HEK293T (cell line): ENCODE measurements around the gene MYOG.

Experiments used
- CTCF ChIA-PET: fragments of 350-600 bp; formaldehyde crosslinking; extraction: SDS; loops from one replicate; lab custom pipeline; 2021; ENCODE audit warnings: antibody characterized with exemption, inconsistent platforms; lab: Yijun Ruan, JAX
- POLR2A ChIA-PET: fragments of 350-600 bp; formaldehyde crosslinking; extraction: SDS; loops from one replicate; lab custom pipeline; 2020; ENCODE audit warnings: antibody characterized with exemption, inconsistent platforms; lab: Yijun Ruan, JAX
- DNase-seq: peaks from one replicate; pipeline ENCODE4 v3.0.0; 2012; ENCODE audit warnings: mixed read lengths; ENCODE audit errors: extremely low spot score
- ARNT ChIP-seq: fragments of 450-650 bp; IDR thresholded peaks from 2 replicates; pipeline ENCODE4 v1.6.1; 2017; ENCODE audit warnings: mild to moderate bottlenecking
- BHLHE40 ChIP-seq: fragments of 450-650 bp; IDR thresholded peaks from 2 replicates; pipeline ENCODE4 v1.6.1; 2016; ENCODE audit warnings: mild to moderate bottlenecking, moderate library complexity, borderline replicate concordance
- CTBP1 ChIP-seq: fragments of 450-650 bp; IDR thresholded peaks from 2 replicates; pipeline ENCODE4 v1.6.1; 2016; ENCODE audit warnings: borderline replicate concordance
- ELF4 ChIP-seq: fragments of 450-650 bp; IDR thresholded peaks from 2 replicates; pipeline ENCODE4 v1.6.1; 2017; ENCODE audit warnings: antibody characterized with exemption
- FOXA1 ChIP-seq: fragments of 450-650 bp; IDR thresholded peaks from 2 replicates; pipeline ENCODE4 v1.6.1; 2016; ENCODE audit warnings: mild to moderate bottlenecking
- FOXK2 ChIP-seq: fragments of 450-650 bp; IDR thresholded peaks from 2 replicates; pipeline ENCODE4 v1.6.1; 2016; ENCODE audit warnings: mild to moderate bottlenecking
- FOXM1 ChIP-seq: fragments of 450-650 bp; IDR thresholded peaks from 2 replicates; pipeline ENCODE4 v1.6.1; 2017; ENCODE audit warnings: mild to moderate bottlenecking, borderline replicate concordance
- HDGF ChIP-seq: fragments of 450-650 bp; IDR thresholded peaks from 2 replicates; pipeline ENCODE4 v1.6.1; 2017; ENCODE audit warnings: antibody characterized with exemption, borderline replicate concordance
- L3MBTL2 ChIP-seq: fragments of 450-650 bp; conservative IDR thresholded peaks from 2 replicates; pipeline ENCODE4 v1.6.1; 2016; ENCODE audit warnings: mild to moderate bottlenecking
- LEF1 ChIP-seq: fragments of 450-650 bp; IDR thresholded peaks from 2 replicates; pipeline ENCODE4 v1.6.1; 2017; ENCODE audit warnings: mild to moderate bottlenecking, borderline replicate concordance
- NFRKB ChIP-seq: fragments of 450-650 bp; IDR thresholded peaks from 2 replicates; pipeline ENCODE4 v1.6.1; 2016; ENCODE audit warnings: mild to moderate bottlenecking, moderate library complexity
- SP1 ChIP-seq: fragments of 450-650 bp; IDR thresholded peaks from 2 replicates; pipeline ENCODE4 v1.6.1; 2017
- SUZ12 ChIP-seq: fragments of 450-650 bp; IDR thresholded peaks from 2 replicates; pipeline ENCODE4 v1.6.1; 2016; ENCODE audit warnings: mild to moderate bottlenecking
- TARDBP ChIP-seq: fragments of 450-650 bp; IDR thresholded peaks from 2 replicates; pipeline ENCODE4 v1.6.1; 2016
- ZNF384 ChIP-seq: fragments of 450-650 bp; IDR thresholded peaks from 2 replicates; pipeline ENCODE4 v1.6.1; 2016
- TF ChIP-seq, protein P1 (sequence below): fragments of 450-650 bp; IDR thresholded peaks from 2 replicates; pipeline ENCODE4 v1.6.1; 2016

Gene MYOG

GRCh38 chr1:203117611-203118575 lies 32.1 kb upstream of the MYOG start:
- CTCF ChIA-PET: interaction anchor here (0.6 to 4.6 kb wide), 20 partner anchors 8 to 150 kb away, joined by 3 to 49 read pairs (median 4); partner anchors contain the start of gene ADORA1
- DNase-seq: peak; percentile 96
- TF ChIP-seq SP1 (no peak), ELF4 (no peak), SUZ12 (no peak), LEF1 (no peak), FOXA1 (no peak), BHLHE40 (no peak), FOXM1 (no peak), L3MBTL2 (no peak), FOXK2 (no peak), HDGF (no peak), CTBP1 (no peak), NFRKB (no peak), TARDBP (no peak), ZNF384 (no peak), ARNT (no peak)
- TF ChIP-seq, protein P1, sequence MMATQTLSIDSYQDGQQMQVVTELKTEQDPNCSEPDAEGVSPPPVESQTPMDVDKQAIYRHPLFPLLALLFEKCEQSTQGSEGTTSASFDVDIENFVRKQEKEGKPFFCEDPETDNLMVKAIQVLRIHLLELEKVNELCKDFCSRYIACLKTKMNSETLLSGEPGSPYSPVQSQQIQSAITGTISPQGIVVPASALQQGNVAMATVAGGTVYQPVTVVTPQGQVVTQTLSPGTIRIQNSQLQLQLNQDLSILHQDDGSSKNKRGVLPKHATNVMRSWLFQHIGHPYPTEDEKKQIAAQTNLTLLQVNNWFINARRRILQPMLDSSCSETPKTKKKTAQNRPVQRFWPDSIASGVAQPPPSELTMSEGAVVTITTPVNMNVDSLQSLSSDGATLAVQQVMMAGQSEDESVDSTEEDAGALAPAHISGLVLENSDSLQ: no peak
- POLR2A ChIA-PET: interaction anchor here (0.9 to 1.2 kb wide), 2 partner anchors 10 to 70 kb away, joined by 3 to 4 read pairs; partner anchors contain the start of gene ADORA1

GRCh38 chr1:203116091-203116820 lies 30.4 kb upstream of the MYOG start:
- ChIA-PET POLR2A (no interaction called here), CTCF (interaction anchor here (2.0 to 4.6 kb wide), 3 partner anchors 56 to 152 kb away, joined by 14 to 49 read pairs (median 42); no protein-coding TSS in a partner anchor)
- TF ChIP-seq LEF1 (no peak), SP1 (no peak), FOXK2 (no peak), CTBP1 (no peak), L3MBTL2 (no peak), TARDBP (no peak), HDGF (no peak), ARNT (no peak), ZNF384 (no peak), ELF4 (no peak), NFRKB (no peak), FOXA1 (no peak), BHLHE40 (no peak), SUZ12 (no peak), FOXM1 (no peak)
- TF ChIP-seq, protein P1: no peak
- no peak for DNase-seq

- ChIA-PET CTCF (interaction anchor here (1.4 kb wide), 1 partner anchor 74 kb away, joined by 3 read pairs; no protein-coding TSS in a partner anchor), POLR2A (no interaction called here)
- TF ChIP-seq SUZ12 (no peak), L3MBTL2 (no peak), FOXA1 (no peak), FOXM1 (no peak)
Observed at GRCh38 chr1:203114202-203114601, 28.4 kb upstream of the MYOG start.

GRCh38 chr1:203113308-203113707 lies 27.5 kb upstream of the MYOG start:
- ChIA-PET CTCF (interaction anchor here (0.7 to 1.0 kb wide), 2 partner anchors 14 to 73 kb away, joined by 3 to 5 read pairs; partner anchors contain the start of gene ADORA1), POLR2A (no interaction called here)
- TF ChIP-seq SP1 (no peak), LEF1 (no peak), BHLHE40 (no peak), ZNF384 (no peak), TARDBP (no peak), FOXK2 (no peak), FOXA1 (no peak), FOXM1 (no peak), SUZ12 (no peak), ARNT (no peak), NFRKB (no peak), CTBP1 (no peak), L3MBTL2 (no peak), HDGF (no peak), ELF4 (no peak)
- TF ChIP-seq, protein P1: no peak
- no peak for DNase-seq

More at GRCh38 chr1:203114202-203114601, 28.4 kb upstream of the MYOG start:
- DNase-seq: no peak

- CTCF ChIA-PET: interaction anchor here (1.0 kb wide), 1 partner anchor 15 kb away, joined by 3 read pairs; the partner anchor contains the start of gene ADORA1
- no peak for TF ChIP-seq FOXA1
- TF ChIP-seq LEF1: no peak
- TF ChIP-seq TARDBP: no peak
- TF ChIP-seq HDGF: no peak
- no peak for TF ChIP-seq FOXK2
- TF ChIP-seq SP1: no peak
- no peak for TF ChIP-seq L3MBTL2
- TF ChIP-seq SUZ12: no peak
- TF ChIP-seq FOXM1: no peak
- TF ChIP-seq ELF4: no peak
- TF ChIP-seq ZNF384: no peak
- no peak for TF ChIP-seq BHLHE40
- TF ChIP-seq, protein P1: no peak
- TF ChIP-seq ARNT: no peak
- no peak for TF ChIP-seq NFRKB
- TF ChIP-seq CTBP1: no peak
- no peak for DNase-seq
- POLR2A ChIA-PET: no interaction called here
Observed at GRCh38 chr1:203112475-203112874, 26.7 kb upstream of the MYOG start.
